Measurements from ENCODE around the gene RFLNA.

The RFLNA gene

GRCh38 chr12:124303579-124304313, 8.9 kb downstream of the RFLNA start:
- DNase-seq (ENCODE audit: low spot score): no peak

- DNase-seq (ENCODE audit: low spot score): no peak
These were observed 9.5 kb downstream of the RFLNA start for GRCh38 chr12:124304314-124304790.

GRCh38 chr12:124305136-124305535, 10.2 kb downstream of the RFLNA start:
- DNase-seq (ENCODE audit: low spot score): no peak

- DNase-seq (ENCODE audit: low spot score): no peak
These were observed 11.1 kb downstream of the RFLNA start for GRCh38 chr12:124305776-124306685.

- DNase-seq (ENCODE audit: low spot score): no peak
These were observed 12.0 kb downstream of the RFLNA start for GRCh38 chr12:124306686-124307555.

GRCh38 chr12:124307556-124307825, 12.6 kb downstream of the RFLNA start:
- no peak for DNase-seq (ENCODE audit: low spot score)

GRCh38 chr12:124308741-124309140, 13.8 kb downstream of the RFLNA start:
- DNase-seq (ENCODE audit: low spot score): no peak

- DNase-seq (ENCODE audit: low spot score): no peak
These were observed 14.3 kb downstream of the RFLNA start for GRCh38 chr12:124309231-124309630.

- DNase-seq (ENCODE audit: low spot score): no peak
These were observed 14.9 kb downstream of the RFLNA start for GRCh38 chr12:124309744-124310143.

- no peak for DNase-seq (ENCODE audit: low spot score)
These were observed 15.3 kb downstream of the RFLNA start for GRCh38 chr12:124310178-124310577.

GRCh38 chr12:124310785-124311184, 15.9 kb downstream of the RFLNA start:
- no peak for DNase-seq (ENCODE audit: low spot score)

GRCh38 chr12:124311292-124312109, 16.6 kb downstream of the RFLNA start:
- DNase-seq (ENCODE audit: low spot score): no peak

GRCh38 chr12:124312601-124313000, 17.7 kb downstream of the RFLNA start:
- no peak for DNase-seq (ENCODE audit: low spot score)

- no peak for DNase-seq (ENCODE audit: low spot score)
These were observed 19.3 kb downstream of the RFLNA start for GRCh38 chr12:124314207-124314606.

GRCh38 chr12:124314766-124315165, 19.9 kb downstream of the RFLNA start:
- DNase-seq (ENCODE audit: low spot score): no peak

- DNase-seq (ENCODE audit: low spot score): no peak
These were observed 20.6 kb downstream of the RFLNA start for GRCh38 chr12:124315372-124316044.

GRCh38 chr12:124316257-124316900, 21.5 kb downstream of the RFLNA start:
- no peak for DNase-seq (ENCODE audit: low spot score)

- no peak for DNase-seq (ENCODE audit: low spot score)
These were observed 22.5 kb downstream of the RFLNA start for GRCh38 chr12:124317400-124317799.

GRCh38 chr12:124318278-124319020, 23.6 kb downstream of the RFLNA start:
- no peak for DNase-seq (ENCODE audit: low spot score)
